Activated naive CD4-positive, alpha-beta T cell treated with Interleukin-2 at 50 U/mL for 16 hours (primary cell): ENCODE data around the gene SETD1A.
A peak's percentile ranks its signal among the peaks of the same experiment; 100 is the strongest.

Experiments used
- DNase-seq: peaks from one replicate; pipeline ENCODE4 v3.0.0-alpha.2; 2020

Gene SETD1A

DNA sequence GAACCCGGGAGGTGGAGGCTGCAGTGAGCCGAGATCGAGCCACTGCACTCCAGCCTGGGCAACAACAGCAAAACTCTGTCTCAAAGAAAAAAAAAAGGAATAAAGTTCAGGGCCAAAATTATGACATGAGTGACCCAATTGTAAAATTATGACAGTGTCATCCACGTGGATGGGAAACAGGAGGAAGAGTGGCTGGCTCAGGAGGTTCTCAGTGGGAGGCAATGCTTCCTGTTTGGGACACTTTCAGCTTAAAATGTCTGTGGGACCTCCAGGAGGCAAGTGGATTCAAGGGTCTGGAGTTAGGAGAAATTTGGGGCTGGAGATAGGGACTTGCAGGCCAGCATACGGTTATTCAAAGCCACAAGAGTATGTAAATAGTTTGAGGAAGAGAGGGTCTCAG, 67.8 kb downstream of the SETD1A start:
- no peak for DNase-seq

DNA sequence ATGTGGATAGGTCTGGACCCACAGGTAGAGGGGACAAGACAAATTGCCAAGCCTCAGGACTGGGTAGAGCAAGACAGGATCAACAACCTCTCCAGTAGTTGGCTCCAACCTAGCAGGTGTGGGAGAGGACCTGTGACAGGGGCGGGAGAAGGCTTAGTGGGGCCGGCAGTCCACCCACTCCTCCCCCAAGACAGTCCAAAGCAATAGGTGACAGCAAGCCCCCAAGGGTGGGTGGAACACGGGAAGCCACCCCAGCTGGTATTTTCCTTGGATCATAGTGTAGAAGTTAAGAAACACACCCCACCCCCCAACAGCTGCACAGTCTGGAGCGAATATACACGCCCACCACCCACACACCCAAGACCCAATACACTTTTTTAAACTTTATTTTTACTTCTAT, 71.7 kb downstream of the SETD1A start:
- DNase-seq: no peak

DNA sequence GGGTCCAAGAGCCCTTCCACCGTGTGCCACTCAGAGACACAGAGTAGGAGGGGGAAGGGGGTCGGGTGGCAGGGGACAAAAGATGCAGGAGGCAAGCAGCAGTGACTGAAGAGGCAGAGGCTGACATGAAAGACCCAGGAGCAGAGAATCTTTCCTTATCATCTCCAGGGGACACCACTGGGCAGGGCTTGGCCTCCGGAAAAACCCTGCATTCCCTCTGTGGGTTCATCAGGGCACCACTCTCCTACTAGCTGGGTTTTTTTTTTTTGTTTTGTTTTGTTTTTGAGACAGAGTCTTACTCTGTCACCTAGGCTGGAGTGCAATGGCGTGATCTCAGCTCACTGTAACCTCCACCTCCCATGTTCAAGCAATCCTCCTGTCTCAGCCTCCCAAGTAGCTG, 73.7 kb downstream of the SETD1A start:
- DNase-seq: no peak

DNA sequence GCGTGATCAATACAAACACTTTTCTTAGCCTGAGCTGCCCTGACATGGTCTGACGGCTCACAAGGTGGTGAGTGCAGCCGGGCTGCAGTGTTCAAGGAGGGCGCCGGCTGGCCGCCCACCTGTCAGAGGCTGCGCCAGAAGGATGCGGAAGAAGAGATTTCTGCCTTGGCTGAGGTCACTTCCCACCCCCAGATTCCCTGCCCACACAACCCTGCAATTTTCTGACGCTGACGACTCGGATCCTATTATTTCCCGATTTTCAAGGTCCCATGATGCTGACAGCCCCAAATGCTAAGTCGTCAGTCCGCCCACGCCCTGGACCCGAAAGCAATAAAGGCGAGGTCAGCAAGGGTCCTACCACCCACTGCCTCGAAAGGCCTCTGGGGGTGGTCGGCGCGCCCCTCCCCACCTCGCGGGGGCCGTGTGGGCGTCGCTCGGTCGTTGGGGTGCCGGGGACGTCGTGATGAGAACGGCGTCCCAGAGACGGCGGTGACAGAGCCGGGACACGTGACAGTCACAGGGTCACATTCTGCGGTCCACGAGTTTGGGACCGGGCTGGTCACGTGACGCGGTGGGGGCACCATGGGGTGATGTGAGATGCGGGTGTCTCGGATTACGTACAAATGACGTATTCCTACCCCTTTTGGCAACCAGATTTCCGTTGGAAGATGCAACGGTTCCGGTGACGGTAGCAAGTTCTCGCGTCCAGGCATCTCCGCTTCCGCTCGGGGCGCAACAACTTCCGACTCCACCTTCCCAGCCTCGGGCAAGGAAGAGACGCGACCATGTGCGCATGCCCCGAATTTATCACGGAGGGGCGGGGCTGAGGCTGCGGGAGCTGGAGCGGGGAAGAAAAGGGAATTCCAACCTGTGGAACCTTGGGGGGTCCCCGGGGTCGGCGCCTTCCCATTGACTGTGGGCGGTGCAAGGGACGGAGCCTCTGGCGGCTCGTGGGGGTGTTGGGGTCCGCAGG, 75.5 kb downstream of the SETD1A start, which contains the start of gene STX4:
Gene STX4 (plus strand): TSS at position 823 of the 973 bp plus-strand sequence. CDS start 248 bp downstream, outside the sequence.
- DNase-seq: peak; percentile 98

GRCh38 chr16:31033709-31034492, 76.3 kb downstream of the SETD1A start:
- DNase-seq: peak; percentile 89
